SK-N-MC (cell line): Measurements from ENCODE around the gene PDZRN4.

Experiments used
- DNase-seq: peaks from one replicate; pipeline ENCODE4 v3.0.0-alpha.2; 2011; ENCODE audit warnings: low read depth, low spot score
- H3K27ac ChIP-seq: fragments of 200-600 bp; sonication (generic); 2 replicates; pipeline ENCODE4 v1.5.1; 2016; ENCODE audit warnings: mixed run types
- H3K36me3 ChIP-seq: fragments of 200-600 bp; sonication (generic); 2 replicates; pipeline ENCODE4 v1.6.1; 2017; ENCODE audit warnings: antibody characterized with exemption, low read length, mixed read lengths; ENCODE audit not compliant: insufficient read depth
- H3K4me3 ChIP-seq: fragments of 200-600 bp; sonication (generic); 2 replicates; pipeline ENCODE4 v1.5.1; 2016
- H3K9ac ChIP-seq: fragments of 200-600 bp; sonication (generic); 2 replicates; pipeline ENCODE4 v1.8.0; 2017; ENCODE audit warnings: mixed run types, mixed read lengths; ENCODE audit not compliant: insufficient read length
- H3K9me3 ChIP-seq: fragments of 200-600 bp; sonication (generic); 2 replicates; pipeline ENCODE4 v1.6.1; 2017; ENCODE audit warnings: low read depth, mild to moderate bottlenecking, antibody characterized with exemption, low read length, moderate library complexity, mixed read lengths
- EZH2 ChIP-seq: fragments of 200-600 bp; sonication (generic); IDR thresholded peaks from one replicate; pipeline ENCODE4 v1.6.1; 2017; ENCODE audit warnings: antibody characterized with exemption
- FOXP2 ChIP-seq: optimal IDR thresholded peaks from 2 replicates; pipeline ENCODE3; 2011; ENCODE audit warnings: mild to moderate bottlenecking, moderate library complexity; ENCODE audit not compliant: insufficient read depth; ENCODE audit errors: extremely low read length, control extremely low read depth
- POLR2AphosphoS5 ChIP-seq: IDR thresholded peaks from 2 replicates; pipeline ENCODE4 v1.6.1; 2012; ENCODE audit warnings: mild to moderate bottlenecking, low read depth, low read length, borderline replicate concordance

PDZRN4 gene

GRCh38 chr12:41325336-41325735 is 137.2 kb downstream of the PDZRN4 start:
- no peak for DNase-seq
- H3K36me3 ChIP-seq: no peaks in the 10 kb centered on the region
- TF ChIP-seq FOXP2: no peak
- TF ChIP-seq POLR2AphosphoS5: no peak
- no peak for TF ChIP-seq EZH2
- no peak overlapping the region for H3K27ac ChIP-seq
- no peak overlapping the region for H3K9ac ChIP-seq
- H3K4me3 ChIP-seq: no peak overlapping the region
- no peaks in the 10 kb centered on the region for H3K9me3 ChIP-seq

DNA sequence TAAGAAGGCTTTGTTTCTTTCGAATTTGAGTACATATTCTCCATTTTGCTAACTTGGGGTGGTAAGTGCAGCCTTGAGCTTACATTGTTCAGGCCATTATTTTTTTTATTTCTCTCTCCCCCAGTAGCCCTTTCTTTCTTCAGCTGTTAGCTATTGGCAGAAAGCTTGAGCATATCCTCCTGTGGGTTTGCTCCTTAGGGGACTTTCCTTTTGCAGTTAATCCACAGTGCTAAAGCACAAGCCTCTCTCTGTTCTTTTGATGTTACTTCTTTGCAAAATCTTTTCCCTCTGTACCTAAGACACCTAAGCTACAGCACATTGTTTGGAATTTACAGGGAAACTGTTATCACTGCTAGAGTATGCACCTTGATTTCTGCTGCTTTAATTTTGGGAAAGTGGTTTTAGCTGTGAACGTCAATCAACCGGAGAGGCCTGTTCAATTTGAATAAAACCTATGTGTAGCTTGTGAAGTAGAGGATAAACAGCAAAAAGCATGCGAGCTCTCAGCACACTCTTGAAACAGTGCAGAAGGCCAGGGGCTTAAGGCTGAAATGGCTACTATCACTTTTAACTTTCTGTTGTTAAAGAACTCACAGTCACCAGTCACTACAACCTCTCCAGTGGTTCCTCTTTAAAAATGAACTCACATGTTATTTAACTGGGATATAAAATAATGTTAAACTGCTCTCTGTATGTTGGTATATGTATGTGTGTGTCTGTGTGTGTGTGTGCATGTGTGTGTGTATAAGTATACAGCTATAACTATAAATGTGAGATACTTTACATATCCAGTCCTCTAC is 139.2 kb downstream of the PDZRN4 start:
- TF ChIP-seq FOXP2 (no peak), EZH2 (no peak), POLR2AphosphoS5 (no peak)
- no peaks in the 10 kb centered on the region for H3K36me3 ChIP-seq
- no peak overlapping the region for H3K9ac ChIP-seq
- no peak for DNase-seq
- no peaks in the 10 kb centered on the region for H3K9me3 ChIP-seq
- H3K4me3 ChIP-seq: no peak overlapping the region
- no peak overlapping the region for H3K27ac ChIP-seq

GRCh38 chr12:41333974-41334373 is 145.9 kb downstream of the PDZRN4 start:
- Histone ChIP-seq H3K27ac (no peak overlapping the region), H3K4me3 (no peak overlapping the region), H3K9me3 (peaks cover 3% of the 10 kb centered on the region; the same call in 1 of the 2 replicates), H3K36me3 (no peaks in the 10 kb centered on the region), H3K9ac (no peak overlapping the region)
- DNase-seq: no peak
- TF ChIP-seq POLR2AphosphoS5 (no peak), EZH2 (no peak), FOXP2 (no peak)

GRCh38 chr12:41334390-41334789 is 146.3 kb downstream of the PDZRN4 start:
- no peak overlapping the region for H3K9ac ChIP-seq
- H3K4me3 ChIP-seq: no peak overlapping the region
- DNase-seq: no peak
- peaks cover 3% of the 10 kb centered on the region; the same call in 1 of the 2 replicates for H3K9me3 ChIP-seq
- H3K27ac ChIP-seq: no peak overlapping the region
- H3K36me3 ChIP-seq: no peaks in the 10 kb centered on the region
- no peak for TF ChIP-seq FOXP2
- TF ChIP-seq EZH2: no peak
- TF ChIP-seq POLR2AphosphoS5: no peak

GRCh38 chr12:41336041-41336549 is 148.0 kb downstream of the PDZRN4 start:
- H3K4me3 ChIP-seq: no peak overlapping the region
- H3K9ac ChIP-seq: no peak overlapping the region
- peaks cover 3% of the 10 kb centered on the region; the same call in 1 of the 2 replicates for H3K9me3 ChIP-seq
- DNase-seq: no peak
- no peaks in the 10 kb centered on the region for H3K36me3 ChIP-seq
- no peak for TF ChIP-seq FOXP2
- no peak for TF ChIP-seq EZH2
- no peak for TF ChIP-seq POLR2AphosphoS5
- H3K27ac ChIP-seq: no peak overlapping the region

- no peak for DNase-seq
- no peak for TF ChIP-seq POLR2AphosphoS5
- TF ChIP-seq EZH2: no peak
- no peak for TF ChIP-seq FOXP2
- Histone ChIP-seq H3K9ac (no peak overlapping the region), H3K9me3 (peaks cover 3% of the 10 kb centered on the region; the same call in 1 of the 2 replicates), H3K36me3 (no peaks in the 10 kb centered on the region), H3K27ac (no peak overlapping the region), H3K4me3 (no peak overlapping the region)
These were observed 151.7 kb downstream of the PDZRN4 start for GRCh38 chr12:41339784-41340183.

DNA sequence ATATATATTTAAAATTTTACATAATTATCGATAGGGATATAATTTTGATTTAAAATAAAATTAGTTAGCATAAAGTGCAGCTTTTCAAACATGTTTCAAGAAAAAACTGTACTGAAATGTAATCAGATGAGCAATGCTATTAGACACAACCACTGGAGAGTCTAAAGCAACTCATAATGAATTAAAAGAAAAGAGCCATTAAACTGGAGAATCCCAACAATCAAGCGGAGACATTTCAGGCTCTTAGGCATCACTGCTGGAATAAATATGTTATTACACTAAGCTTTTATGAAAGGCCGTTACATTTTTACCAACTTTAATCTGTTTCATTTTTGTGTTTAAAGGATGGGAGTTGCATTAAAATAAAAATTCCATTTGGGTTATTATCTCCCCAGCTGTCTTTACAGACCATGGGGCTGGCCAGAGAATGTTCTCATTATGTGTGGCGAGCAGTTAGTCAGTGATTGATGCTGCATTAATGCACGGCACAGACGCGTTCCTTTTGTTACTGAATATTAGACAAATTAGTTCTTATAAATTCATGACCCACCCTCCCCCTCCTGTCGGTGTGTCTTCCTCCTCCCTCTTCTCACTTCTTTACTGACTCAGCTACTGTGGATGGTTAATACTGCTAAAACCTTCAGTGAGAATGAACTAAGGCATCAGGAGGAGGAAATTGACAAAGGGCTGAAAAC is 156.8 kb downstream of the PDZRN4 start:
- Histone ChIP-seq H3K9me3 (no peaks in the 10 kb centered on the region), H3K4me3 (no peak overlapping the region), H3K9ac (no peak overlapping the region), H3K27ac (no peak overlapping the region), H3K36me3 (no peaks in the 10 kb centered on the region)
- TF ChIP-seq EZH2: no peak
- no peak for TF ChIP-seq POLR2AphosphoS5
- no peak for TF ChIP-seq FOXP2
- no peak for DNase-seq

DNA sequence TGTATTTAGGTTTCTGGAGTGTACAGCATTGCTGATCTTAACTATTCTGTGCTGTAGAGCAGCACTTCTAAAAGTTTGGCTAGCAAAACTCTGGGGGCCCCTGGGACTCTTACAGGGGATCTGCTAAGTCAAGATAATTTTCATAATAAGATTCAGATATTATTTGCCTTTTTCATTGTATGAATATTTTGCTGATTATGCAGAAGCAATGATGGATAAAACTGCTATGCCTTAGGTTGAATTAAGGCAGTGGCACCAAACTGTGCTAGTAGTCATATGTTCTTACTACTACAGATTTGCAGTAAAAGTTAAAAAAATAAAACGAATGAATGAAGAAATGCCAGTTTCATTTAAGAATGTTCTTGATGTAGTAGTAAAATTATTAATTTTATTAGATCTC is 160.1 kb downstream of the PDZRN4 start:
- TF ChIP-seq FOXP2: no peak
- no peak for TF ChIP-seq POLR2AphosphoS5
- TF ChIP-seq EZH2: no peak
- H3K9me3 ChIP-seq: no peaks in the 10 kb centered on the region
- no peak overlapping the region for H3K27ac ChIP-seq
- DNase-seq: no peak
- no peak overlapping the region for H3K4me3 ChIP-seq
- no peak overlapping the region for H3K9ac ChIP-seq
- H3K36me3 ChIP-seq: no peaks in the 10 kb centered on the region
